Activated CD4-positive, alpha-beta T cell treated with anti-CD3 and anti-CD28 coated beads, Interleukin-2, amount 50 U/mL, for 4 hours (primary cell): ENCODE data around the gene ZSWIM3.
"Not testable (repeated sequence)": the region's sequence is repeated elsewhere in the genome, so short reads cannot be mapped to it uniquely, and the experiment has no call there.

Experiments used
- DNase-seq, 2 experiments: peaks; one replicate each; pipeline ENCODE4 v3.0.0-alpha.2; 2020

The ZSWIM3 gene

DNA sequence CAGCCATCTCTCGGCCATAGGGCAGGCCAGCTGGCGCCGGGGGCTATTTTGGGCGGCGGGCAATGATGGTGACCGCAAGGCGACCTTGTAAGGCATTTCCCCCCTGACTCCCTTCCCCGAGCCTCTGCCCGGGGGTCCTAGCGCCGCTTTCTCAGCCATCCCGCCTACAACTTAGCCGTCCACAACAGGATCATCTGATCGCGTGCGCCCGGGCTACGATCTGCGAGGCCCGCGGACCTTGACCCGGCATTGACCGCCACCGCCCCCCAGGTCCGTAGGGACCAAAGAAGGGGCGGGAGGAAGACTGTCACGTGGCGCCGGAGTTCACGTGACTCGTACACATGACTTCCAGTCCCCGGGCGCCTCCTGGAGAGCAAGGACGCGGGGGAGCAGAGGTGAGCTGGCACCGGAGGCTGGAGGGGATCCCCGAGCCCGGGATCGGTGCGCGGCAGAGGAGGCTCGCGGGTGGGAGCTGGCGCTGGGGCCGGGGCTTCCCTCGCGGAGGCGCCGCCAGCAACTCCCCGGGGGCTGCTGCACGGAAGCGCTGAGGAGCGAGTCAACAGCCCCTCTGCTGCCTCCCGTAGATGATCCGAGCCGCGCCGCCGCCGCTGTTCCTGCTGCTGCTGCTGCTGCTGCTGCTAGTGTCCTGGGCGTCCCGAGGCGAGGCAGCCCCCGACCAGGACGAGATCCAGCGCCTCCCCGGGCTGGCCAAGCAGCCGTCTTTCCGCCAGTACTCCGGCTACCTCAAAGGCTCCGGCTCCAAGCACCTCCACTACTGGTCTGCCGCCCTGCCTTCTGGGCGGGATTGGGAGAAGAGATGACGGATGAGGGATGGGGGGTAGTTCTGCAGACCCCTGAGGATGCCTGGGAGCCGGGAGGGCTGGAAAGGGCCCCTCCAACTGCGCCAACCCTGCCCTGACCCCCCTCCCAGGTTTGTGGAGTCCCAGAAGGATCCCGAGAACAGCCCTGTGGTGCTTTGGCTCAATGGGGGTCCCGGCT is 33.9 kb downstream of the ZSWIM3 start, which contains the start of the genes CTSA and NEURL2:
CTSA (plus strand) TSS at position 351 of the 999 bp plus-strand sequence; CDS start at position 585, 234 bp downstream.
NEURL2 (minus strand) TSS at position 224 of the 999 bp plus-strand sequence; CDS start at position 7, 217 bp downstream.
- DNase-seq: peak; percentile 78 to 83

DNA sequence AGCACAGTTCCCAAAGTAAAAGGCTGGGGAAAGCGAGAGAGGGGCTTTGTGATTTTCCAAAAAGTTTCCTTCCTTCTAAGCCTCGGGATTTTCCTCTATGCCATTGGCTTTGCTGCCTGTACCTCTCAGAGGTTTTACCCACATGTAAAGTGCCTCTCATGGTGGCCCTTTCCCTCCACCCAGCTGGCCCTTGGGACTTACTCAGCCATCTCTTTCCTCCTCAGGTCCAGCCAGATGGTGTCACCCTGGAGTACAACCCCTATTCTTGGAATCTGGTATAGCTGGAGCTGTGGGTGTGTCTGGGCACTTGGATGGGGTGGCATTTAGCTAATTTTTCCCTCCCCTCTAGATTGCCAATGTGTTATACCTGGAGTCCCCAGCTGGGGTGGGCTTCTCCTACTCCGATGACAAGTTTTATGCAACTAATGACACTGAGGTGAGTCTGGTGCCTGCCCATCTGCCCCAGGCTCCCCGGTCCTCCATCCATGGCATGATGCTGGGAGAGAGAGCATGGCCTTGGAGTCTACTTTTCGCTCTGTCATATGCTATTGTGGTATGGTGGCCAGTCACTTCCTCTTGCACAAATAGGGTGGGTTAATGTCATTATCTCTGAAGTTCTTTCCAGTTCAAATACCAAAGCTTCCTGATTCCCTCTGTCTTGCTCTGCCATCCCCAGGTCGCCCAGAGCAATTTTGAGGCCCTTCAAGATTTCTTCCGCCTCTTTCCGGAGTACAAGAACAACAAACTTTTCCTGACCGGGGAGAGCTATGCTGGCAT is 34.8 kb downstream of the ZSWIM3 start:
- DNase-seq: no peak

DNA sequence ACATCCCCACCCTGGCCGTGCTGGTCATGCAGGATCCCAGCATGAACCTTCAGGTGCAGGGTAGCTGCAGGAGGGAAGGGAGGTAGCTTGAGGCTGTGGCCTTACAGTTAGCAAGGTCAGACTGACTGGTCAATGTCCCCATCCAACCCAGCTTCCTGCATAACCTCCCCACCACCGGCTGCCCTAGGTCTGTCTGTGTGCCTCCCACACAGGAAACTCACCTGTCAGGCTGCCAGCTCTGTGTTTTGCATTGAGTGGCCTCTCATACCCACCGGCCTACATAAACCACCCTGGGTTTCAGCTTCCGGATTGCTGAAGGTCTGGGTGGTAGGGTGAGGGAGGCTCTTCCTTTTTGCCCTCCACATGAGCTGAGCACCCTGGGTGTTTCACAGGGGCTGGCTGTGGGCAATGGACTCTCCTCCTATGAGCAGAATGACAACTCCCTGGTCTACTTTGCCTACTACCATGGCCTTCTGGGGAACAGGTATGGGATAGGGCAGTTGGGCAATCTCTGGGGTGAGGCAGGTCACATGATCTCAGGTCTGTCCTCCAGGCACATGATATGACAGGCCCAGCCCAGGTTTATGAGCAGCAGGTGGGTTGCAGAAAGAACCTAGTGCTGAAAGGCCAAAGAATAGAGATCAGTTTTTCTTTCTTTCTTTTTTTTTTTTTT is 35.5 kb downstream of the ZSWIM3 start:
- DNase-seq: no peak

DNA sequence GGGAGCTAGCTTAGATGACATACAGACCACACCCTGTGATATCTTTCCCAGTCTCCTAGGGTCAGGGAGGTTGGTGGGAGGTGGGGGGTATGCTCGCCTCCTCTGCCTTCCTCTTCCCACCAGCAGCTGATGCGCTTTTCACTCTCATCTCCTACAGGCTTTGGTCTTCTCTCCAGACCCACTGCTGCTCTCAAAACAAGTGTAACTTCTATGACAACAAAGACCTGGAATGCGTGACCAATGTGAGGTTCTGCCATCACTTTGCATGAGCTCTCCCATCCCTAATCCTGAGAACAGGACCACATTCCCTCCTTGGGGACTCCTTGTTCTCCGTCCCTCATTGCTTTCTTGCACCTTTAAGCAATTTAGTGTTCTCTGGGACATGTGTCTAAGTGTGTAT is 36.4 kb downstream of the ZSWIM3 start:
- no peak for DNase-seq

DNA sequence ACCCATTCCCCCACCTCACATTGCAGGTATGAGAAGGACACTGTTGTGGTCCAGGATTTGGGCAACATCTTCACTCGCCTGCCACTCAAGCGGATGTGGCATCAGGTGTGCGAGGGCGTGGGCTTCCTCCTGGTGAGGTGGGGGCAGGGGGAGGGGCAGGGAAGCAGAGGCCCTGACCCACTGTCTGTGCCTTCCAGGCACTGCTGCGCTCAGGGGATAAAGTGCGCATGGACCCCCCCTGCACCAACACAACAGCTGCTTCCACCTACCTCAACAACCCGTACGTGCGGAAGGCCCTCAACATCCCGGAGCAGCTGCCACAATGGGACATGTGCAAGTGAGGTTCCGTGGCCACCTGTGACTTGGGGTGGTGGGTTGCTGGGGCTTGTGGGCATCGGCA is 37.4 kb downstream of the ZSWIM3 start:
- no peak for DNase-seq

DNA sequence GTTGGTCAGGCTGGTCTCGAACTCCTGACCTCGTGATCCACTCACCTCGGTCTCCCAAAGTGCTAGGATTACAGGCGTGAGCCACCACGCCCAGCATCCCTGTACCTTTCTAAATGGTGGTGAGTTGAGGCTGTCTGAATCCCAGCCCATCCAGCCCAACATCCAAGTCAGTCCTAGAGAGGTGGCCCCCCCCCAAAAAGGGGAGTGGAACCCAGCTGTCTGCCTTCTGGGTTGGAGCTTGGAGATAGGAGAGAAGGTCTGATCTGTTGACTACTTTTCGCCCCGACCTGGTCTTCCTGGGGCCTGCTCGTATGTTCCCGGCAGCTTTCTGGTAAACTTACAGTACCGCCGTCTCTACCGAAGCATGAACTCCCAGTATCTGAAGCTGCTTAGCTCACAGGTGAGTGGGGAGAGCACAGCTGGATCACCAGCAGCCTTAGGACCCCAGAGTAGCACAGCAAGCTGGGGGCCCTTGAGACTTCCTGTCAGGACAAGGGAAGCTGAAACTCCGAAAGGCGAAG is 39.3 kb downstream of the ZSWIM3 start:
- no peak for DNase-seq

DNA sequence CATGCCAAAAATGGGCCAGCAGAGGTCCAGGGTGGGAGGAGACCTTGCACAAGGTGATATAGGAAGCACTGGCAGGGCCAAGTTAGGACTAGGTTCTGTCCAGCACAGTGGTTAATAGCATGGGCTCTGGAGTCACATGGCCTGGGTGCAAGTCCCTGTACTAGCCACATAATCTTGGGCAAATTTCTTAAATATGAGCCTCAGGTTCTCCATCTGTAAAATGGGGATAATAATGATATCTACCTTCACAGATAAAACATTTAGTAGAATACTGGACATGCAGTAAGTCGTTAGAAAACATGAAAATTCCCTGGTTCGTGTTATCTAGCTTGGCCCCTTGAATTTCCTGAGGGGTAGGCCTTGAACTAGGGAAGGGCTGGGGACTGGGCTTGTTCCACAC is 39.9 kb downstream of the ZSWIM3 start:
- DNase-seq: no peak

DNA sequence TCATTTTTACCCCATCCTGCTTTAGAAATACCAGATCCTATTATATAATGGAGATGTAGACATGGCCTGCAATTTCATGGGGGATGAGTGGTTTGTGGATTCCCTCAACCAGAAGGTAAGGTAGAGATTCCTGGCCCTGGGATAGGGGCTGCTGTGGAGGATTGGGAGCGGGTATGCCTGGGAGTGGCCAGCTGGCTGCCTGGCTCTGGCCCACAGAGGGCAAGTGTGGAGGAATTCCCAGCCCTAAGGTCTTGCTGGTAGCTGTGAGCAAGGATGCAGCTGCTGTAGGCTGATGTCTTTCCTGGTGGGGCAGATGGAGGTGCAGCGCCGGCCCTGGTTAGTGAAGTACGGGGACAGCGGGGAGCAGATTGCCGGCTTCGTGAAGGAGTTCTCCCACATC is 40.3 kb downstream of the ZSWIM3 start:
- DNase-seq: no peak

DNA sequence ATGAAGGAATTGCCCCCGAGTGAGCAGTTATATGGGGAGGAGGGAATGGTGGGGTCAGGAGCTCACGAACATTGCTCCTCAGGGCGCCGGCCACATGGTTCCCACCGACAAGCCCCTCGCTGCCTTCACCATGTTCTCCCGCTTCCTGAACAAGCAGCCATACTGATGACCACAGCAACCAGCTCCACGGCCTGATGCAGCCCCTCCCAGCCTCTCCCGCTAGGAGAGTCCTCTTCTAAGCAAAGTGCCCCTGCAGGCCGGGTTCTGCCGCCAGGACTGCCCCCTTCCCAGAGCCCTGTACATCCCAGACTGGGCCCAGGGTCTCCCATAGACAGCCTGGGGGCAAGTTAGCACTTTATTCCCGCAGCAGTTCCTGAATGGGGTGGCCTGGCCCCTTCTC is 40.9 kb downstream of the ZSWIM3 start:
- DNase-seq: no peak

DNA sequence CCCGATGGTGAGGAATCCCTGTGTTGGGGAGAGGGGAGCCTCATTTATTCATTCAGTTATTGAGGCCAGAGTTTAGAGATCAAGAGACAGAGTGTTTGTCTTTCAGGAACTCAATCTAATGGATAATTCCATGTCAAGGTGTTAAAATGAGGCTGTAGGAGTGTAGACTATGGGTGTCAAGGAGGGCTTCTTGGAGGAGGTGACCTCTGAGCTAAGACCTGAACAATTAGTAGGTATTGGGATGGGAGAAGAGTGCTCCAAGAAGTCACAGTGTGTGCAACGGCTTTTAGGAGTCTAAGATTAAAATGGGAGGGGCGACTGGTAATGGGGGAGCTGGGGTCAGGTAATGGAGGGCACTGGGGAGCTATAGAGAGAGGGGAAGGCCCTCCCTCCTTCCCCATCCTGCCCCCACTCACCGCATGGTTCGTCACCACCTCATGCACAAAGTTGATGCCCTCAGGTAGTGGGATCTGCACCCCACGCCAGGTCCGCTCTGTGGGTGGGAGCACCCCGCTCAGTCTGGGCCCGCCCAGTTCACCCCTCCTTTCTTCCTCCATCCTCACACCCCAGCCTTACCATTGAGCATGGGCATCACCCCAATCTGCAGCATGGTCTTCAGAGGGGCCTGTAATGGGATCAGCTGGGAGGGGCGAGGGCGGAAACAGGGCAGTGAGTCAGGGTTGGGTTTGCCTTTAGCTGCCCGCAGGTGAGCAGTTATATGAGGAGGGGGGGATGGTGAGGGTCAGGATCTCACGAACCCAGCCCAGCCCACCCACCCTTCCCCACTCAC is 41.8 kb downstream of the ZSWIM3 start:
- no peak for DNase-seq

DNA sequence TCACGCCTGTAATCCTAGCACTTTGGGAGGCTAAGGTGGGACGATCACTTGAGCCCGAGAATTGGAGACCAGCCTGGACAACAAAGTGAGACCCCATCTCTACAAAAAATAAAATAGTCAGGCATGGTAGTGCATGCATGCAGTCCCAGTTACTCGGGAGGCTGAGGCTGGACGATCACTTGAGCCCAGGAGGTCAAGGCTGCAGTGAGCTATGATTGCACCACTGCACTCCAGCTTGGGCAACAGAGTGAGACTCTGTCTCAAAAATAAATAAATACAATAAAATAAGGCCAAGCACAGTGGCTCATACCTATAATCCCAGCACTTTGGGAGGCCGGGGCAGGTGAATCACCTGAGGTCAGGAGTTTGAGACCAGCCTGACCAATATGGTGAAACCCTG is 43.9 kb downstream of the ZSWIM3 start:
- not testable (repeated sequence) for DNase-seq

DNA sequence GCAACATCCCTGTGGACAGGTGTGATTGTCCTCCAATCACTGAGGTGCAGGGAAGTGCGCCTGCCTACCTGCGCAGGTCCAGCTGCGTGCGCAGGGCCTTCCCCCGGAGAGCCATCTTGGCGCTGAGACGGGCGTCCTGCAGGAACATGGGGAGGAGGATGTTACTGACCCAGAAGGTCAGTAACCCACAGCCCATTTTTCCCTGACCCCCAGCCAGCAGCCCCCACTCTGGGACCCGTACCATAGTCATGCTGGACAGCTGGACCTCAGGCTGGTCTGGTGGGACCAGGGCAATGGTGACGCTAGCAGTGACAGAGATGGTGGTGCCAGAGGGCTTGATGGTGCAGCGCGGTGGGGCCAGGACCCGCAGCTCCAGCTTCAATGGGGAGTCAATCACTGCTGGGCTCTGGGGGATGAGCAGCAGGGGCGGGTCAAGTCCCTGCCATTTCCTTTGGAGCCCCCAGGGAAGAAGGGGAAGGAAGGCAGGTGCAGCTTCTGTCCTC is 44.8 kb downstream of the ZSWIM3 start:
- no peak for DNase-seq

DNA sequence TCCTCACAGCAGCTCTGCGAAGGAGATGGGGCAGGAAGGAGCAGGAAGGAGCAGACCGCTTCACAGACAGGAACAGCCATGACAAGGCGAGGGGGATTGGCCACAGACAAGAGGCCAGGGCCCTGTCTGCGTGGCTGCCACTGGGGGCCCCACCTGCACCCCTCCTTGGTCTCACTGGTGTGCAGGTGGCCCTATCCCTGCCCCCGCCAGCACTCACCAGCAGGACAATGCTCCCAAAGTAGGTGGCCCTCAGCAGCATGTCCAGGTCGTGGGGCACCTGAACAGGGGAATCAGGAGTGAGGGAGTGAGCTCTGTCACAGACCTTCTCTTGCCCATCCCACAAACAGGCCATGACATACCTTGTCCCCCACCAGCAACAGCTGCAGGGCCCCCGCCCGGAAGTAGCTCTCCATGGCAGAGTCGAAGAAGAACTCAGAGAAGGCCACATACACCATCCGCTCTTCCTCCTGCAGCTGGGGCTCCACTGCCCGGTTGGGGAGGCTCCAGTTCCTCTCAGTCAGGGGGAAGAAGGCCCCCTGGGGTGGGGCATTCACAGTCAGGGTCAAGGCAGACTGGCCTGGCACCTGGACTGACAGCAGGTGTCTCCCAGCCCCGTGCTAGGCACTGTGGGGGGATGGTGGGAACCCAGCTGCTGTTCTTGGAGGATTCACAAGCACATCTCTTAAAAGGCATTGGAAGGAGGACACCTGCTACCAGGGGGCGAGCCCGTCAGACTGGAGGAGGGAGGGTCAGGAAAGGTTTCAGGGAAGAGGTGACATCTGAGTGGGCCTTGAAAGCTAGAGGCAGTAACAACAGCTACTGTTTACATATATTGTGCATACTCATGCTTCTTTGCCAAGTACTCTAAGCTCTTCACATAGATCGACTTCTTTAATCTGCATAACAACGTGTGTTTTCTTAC is 47.4 kb downstream of the ZSWIM3 start:
- DNase-seq: no peak

DNA sequence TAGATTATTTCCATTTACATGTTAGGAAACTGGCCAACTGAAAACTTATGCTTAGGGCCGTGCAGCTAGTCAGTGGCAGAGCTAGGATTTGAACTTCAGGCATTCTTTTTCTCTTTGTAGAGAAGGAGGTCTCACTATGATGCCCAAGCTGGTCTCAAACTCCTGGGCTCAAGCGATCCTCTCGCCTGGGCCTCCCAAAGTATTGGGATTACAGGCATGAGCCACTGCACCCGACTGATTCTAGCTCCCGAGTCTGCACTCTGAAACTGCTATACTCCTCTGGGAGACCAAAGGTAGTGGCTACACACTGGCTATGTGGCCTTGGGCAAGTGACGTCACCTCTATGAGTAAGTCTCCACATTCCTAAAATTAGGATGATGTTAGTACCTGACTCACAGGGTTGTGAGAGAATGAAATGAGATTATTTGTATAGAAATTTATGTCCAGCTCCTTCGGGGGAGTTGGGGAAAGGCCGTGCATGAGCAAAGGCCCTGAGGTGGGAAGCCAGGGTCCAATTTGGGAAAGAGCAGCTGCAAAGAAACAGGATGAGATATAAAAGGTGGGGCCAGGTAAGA is 48.2 kb downstream of the ZSWIM3 start:
- DNase-seq: no peak

DNA sequence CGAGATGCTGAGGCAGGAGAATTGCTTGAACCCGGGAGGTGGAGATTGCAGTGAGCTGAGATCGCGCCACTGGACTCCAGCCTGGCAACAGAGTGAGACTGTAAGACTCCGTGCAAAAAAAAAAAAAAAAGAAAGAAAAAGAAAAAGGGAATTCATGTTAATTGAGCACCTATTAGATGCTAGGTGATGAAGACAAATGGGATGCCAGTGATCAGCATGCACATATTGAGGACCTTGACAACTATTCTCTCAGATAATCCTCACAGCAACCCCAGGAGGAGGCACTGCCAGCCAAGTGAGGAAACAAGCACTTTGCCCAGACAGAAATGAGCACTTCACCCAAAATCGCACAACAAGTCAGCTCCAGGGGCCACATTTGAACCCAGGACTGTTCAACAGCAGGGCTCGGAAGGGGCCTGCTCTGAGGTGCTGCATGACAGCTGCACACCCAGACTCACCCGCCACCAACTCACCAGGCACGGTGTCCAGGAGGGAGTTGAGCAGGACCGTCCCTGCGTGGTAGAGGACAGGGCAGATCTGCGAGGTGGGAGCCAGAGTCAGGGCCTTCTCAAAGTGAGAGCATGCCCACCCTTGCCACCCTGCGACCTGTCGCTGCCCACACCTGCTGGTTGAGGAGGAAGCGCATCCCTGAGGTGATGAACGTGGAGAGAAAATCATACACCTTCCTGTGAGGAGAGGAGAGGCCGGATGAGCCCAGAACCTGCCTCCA is 50.0 kb downstream of the ZSWIM3 start:
- no peak for DNase-seq

DNA sequence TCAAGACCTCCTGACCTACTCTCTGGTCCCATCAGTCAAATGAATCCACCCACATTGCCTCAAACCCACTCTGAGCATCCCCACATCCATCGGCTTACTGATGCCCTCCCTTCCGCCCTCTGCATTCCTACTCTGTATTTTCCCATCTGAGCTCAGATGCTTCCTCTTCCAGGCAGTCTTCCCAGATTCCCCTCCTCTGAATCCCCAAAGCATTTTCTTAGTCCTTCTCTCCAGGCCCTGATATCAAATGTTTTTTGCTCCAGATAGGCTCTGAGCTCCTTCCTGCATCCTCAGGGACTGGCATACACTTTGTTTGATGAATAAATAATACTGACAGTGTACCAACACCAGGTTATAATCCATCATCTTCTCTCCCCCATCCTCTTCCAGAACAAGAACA is 50.7 kb downstream of the ZSWIM3 start:
- DNase-seq: no peak

DNA sequence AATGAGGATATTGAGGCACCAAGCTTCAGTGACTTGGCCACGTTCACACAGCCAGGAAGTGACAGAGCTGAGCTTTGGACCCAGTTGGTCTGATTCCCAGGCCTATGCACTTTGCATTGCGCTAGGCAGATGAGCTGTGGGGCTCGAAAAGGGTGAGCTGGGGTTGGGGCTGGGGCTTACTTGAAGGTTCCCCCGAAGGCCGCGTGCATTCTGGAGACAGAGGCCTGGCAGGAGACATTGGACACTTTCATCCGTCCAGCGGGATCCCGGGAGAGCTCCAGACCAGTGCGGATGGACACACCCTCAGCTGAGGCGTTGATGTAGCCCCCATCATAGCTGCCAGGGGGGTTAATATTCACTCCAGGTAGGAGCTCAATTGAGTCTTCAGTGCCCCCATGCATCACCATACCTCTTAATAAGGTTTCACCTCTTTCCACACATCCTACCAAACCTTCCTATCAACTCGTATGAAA is 52.0 kb downstream of the ZSWIM3 start:
- no peak for DNase-seq

DNA sequence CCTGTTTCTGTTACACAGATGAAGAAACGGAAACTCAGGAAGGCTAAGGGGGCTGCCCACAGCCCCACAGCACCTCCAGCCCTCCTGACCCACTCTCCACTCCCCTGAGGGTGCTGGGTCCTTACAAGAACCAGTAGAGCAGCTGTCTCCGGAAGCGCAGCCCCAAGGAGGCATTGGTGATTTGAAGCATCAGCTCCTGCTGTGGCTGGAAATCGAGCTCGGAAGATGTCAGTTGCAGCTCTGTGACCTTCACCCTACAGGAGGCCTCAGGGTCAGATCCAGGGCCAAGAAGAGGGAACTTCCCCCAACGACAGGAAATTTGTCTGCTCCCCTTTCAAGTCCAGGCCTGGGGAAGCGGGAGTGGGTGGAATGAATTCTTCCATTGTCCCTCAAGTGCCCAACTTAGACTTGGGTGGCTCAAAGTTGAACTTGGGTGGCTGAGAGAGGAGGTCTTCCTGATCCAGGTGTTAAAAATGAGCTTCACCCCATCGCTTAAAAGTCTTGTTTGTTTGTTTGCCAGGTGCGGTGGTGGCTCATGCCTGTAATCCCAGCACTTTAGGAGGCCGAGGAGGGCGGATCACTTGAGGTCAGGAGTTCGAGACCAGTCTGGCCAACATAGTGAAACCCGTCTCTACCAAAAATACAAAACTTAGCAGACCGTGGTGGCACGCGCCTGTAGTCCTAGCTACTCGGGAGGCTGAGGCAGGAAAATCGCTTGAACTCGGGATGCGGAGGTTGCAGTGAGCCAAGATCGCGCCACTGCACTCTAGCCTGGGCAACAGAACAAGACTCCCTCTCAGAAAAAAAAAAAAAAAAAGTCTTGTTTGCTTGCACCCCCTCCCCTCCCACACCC is 52.6 kb downstream of the ZSWIM3 start:
- no peak for DNase-seq
